Measurements from ENCODE around the gene RAB11FIP4.

GRCh38 chr17:31414550-31414918 is 23.1 kb downstream of the RAB11FIP4 start:
- no peak for TF ChIP-seq CTCF (IDR thresholded peaks at IDR 0.05)
- no peak for TF ChIP-seq EZH2phosphoT487 (IDR thresholded peaks at IDR 0.05)
- no peak for TF ChIP-seq EZH2 (IDR thresholded peaks at IDR 0.05)

Measured in neural progenitor cell (in vitro differentiated cells).